Testis (tissue), 3 donors: ENCODE results near the gene TNFSF10. TPM values are rescaled to one million over a fixed set of nuclear protein-coding genes. Genes with fewer than 3 reads are reported as not detected.

ENCODE experiments used
- DNase-seq: peaks from one replicate; pipeline ENCODE4 v3.0.0-alpha.2; 2019
- H3K27ac ChIP-seq, 2 donors: fragments of 200-600 bp; sonication (generic); one replicate each; pipeline ENCODE4 v1.5.1; 2019
- H3K27me3 ChIP-seq: fragments of 200-600 bp; sonication (generic); one replicate; pipeline ENCODE4 v1.5.1; 2019
- H3K36me3 ChIP-seq: fragments of 200-600 bp; sonication (generic); one replicate; pipeline ENCODE4 v1.5.1; 2017; ENCODE audit warnings: low read depth; ENCODE audit errors: missing control alignments
- H3K4me1 ChIP-seq: fragments of 200-600 bp; sonication (generic); one replicate; pipeline ENCODE4 v1.5.1; 2019
- H3K4me3 ChIP-seq, 2 donors: fragments of 200-600 bp; sonication (generic); one replicate each; pipeline ENCODE4 v1.5.1; 2017 to 2019
- H3K9me3 ChIP-seq: fragments of 200-600 bp; sonication (generic); one replicate; pipeline ENCODE4 v1.5.1; 2017
- POLR2A ChIP-seq: fragments of 450-650 bp; IDR thresholded peaks from one replicate; pipeline ENCODE4 v1.6.1; 2017; ENCODE audit warnings: antibody characterized with exemption, mild to moderate bottlenecking, moderate library complexity
- WGBS, 2 donors: methylation state at CpG; one replicate each; pipeline ENCODE4 v1.1.5; 2018; 5-methylcytosine and 5-hydroxymethylcytosine counted together
- intact Hi-C: fragments of 100-400 bp; cut with DNase I; formaldehyde crosslinking; loops from one replicate; pipeline ENCODE4 v1.15.1; 2023; ENCODE audit warnings: low total_unique reads
- polyA plus RNA-seq: library from polyadenylated mRNA; stranded (reverse); fragments of 350-450 nt; fragmentation: Illumina TruSeq; extraction: RNeasy Lipid Tissue Mini Kit (QIAGEN cat#74804); gene quantifications from one replicate; pipeline ENCODE4 v1.2.3, GENCODE V29; 2014; ENCODE audit warnings: low read depth, low replicate concordance; ENCODE audit not compliant: insufficient read depth
- total RNA-seq, 2 donors: library from RNA; depleted of rRNA; stranded (reverse); fragments of >200 nt; gene quantifications; one replicate each; pipeline ENCODE4 v1.2.3, GENCODE V29; 2016
- TF ChIP-seq, protein P1 (sequence below), 3 experiments: fragments of 450-650 bp in 2 of 3; fragments of 200-600 bp in 1 of 3; sonication (generic) in 1 of 3; IDR thresholded peaks; one replicate each; pipeline ENCODE4 v1.5.1; 2016 to 2019; ENCODE audit warnings: antibody characterized with exemption in 3 of 3, mild to moderate bottlenecking in 2 of 3, moderate library complexity in 1 of 3

The TNFSF10 gene
- total and polyA plus RNA-seq, 3 donors from 2014 or later, result 4.3 to 10.0 (median 8.1) TPM

DNA sequence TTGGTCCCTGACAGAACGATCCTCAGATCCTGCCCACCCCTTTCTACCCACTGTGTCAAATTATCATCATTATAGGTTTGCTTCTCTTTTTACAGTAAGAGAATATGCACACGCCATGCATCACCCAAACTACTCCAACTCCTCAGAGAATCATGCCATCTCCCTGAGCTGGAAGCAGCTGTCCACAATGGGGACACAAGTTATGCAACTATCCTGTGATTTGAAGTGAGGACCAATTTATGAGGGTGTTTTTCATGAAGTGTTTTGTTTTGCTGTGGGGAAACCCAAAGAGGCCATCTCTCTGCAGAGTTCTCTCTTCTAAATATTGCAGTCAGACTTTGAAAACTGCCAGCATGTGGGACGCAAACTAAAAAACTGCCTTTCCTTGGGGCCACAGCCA is 35.8 kb upstream of the TNFSF10 start:
- H3K9me3 ChIP-seq, result no peaks in the 10 kb centered on the region
- 87 to 92% methylated on average over 3 of the region's 3 CpGs for WGBS, 2 donors
- H3K36me3 ChIP-seq, result no peaks in the 10 kb centered on the region
- no peak for DNase-seq
- TF ChIP-seq POLR2A, result no peak
- TF ChIP-seq, protein P1, sequence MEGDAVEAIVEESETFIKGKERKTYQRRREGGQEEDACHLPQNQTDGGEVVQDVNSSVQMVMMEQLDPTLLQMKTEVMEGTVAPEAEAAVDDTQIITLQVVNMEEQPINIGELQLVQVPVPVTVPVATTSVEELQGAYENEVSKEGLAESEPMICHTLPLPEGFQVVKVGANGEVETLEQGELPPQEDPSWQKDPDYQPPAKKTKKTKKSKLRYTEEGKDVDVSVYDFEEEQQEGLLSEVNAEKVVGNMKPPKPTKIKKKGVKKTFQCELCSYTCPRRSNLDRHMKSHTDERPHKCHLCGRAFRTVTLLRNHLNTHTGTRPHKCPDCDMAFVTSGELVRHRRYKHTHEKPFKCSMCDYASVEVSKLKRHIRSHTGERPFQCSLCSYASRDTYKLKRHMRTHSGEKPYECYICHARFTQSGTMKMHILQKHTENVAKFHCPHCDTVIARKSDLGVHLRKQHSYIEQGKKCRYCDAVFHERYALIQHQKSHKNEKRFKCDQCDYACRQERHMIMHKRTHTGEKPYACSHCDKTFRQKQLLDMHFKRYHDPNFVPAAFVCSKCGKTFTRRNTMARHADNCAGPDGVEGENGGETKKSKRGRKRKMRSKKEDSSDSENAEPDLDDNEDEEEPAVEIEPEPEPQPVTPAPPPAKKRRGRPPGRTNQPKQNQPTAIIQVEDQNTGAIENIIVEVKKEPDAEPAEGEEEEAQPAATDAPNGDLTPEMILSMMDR (IDR thresholded peaks at IDR 0.05), result no peak
- no peaks in the 10 kb centered on the region for H3K27me3 ChIP-seq
- H3K4me3 ChIP-seq, result no peak overlapping the region
- intact Hi-C loops, result no loop called here
- H3K27ac ChIP-seq, result no peak overlapping the region
- H3K4me1 ChIP-seq, result peaks cover 7% of the 10 kb centered on the region

DNA sequence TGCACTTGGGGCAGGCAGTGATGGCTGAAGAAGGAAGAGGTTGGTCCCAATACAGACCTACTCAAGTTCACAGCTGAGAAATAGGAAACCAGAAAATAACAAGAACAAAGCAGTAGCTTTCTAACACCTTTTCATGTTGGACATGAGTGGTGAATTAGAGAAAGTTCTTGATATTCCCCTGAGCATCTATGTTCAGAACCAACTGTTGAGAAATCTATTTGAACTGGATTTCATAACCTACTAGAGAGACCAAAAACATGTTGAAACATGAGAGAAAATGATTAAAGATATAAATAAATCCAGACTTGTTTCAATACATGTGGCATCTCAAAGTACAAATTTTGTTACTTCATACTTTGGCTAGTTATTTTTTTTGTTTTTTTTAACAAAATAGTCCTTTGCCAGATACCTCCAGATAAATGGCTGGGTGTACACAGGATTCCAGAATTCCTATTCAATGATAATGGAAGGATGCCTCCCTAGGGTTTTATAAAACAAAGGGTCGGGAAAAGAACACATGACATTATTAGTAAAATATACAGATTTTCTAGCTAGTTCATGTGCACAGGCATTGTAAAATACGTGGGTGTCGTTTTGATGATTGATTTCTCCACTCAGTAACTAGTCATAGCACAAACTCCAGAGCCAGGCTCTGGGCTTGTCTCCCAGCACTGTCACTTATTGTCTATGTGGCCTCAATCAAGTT is 34.4 kb upstream of the TNFSF10 start:
- Histone ChIP-seq H3K36me3 (no peaks in the 10 kb centered on the region), H3K9me3 (no peaks in the 10 kb centered on the region), H3K4me1 (peaks cover 7% of the 10 kb centered on the region), H3K27ac (no peak overlapping the region), H3K27me3 (no peaks in the 10 kb centered on the region), H3K4me3 (no peak overlapping the region)
- intact Hi-C loops, result no loop called here
- 47 to 54% methylated on average over 3 of the region's 3 CpGs for WGBS, 2 donors
- TF ChIP-seq, protein P1 (IDR thresholded peaks at IDR 0.05), result no peak
- TF ChIP-seq POLR2A, result no peak
- no peak for DNase-seq

DNA sequence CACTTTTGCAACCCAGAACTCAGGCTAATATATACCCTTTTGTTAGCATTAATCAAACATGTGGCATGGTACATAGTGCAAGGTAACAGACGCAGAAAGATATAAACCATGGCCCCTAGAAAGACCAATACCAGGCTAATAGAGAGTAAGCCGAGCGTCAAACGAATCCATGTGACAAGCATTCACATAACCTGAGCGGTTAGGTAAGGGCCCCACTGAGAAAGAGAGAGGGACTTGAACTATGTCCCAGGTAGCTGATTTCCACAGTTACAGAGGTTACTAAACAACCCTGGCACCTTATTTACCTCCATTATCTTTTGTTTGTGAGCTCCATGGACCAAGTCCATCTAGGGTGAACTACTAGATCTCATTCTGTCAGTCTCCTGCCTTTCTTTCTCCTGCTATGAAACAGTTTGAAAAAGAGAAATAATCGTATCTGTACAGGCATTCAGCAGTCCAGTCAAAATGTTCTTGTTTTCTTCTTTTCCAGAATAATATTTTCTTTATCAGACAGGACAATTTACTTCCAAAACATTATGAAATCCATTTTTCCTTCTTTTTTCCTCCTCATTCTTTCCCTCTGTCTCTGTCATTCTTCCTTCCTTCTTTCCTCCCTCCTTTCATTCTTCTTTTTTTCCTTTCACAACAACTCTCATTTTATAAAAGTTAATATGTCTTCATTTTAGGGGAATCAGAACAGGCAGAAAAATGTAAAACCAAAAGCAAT is 30.5 kb upstream of the TNFSF10 start:
- DNase-seq, result no peak
- no peaks in the 10 kb centered on the region for H3K9me3 ChIP-seq
- H3K36me3 ChIP-seq, result no peaks in the 10 kb centered on the region
- WGBS, 2 donors, result 91 to 92% methylated on average over 6 of the region's 6 CpGs
- H3K27me3 ChIP-seq, result no peaks in the 10 kb centered on the region
- intact Hi-C loops, result no loop called here
- no peak overlapping the region for H3K27ac ChIP-seq
- no peak overlapping the region for H3K4me3 ChIP-seq
- peaks cover 7% of the 10 kb centered on the region for H3K4me1 ChIP-seq
- no peak for TF ChIP-seq POLR2A
- TF ChIP-seq, protein P1 (IDR thresholded peaks at IDR 0.05), result no peak

DNA sequence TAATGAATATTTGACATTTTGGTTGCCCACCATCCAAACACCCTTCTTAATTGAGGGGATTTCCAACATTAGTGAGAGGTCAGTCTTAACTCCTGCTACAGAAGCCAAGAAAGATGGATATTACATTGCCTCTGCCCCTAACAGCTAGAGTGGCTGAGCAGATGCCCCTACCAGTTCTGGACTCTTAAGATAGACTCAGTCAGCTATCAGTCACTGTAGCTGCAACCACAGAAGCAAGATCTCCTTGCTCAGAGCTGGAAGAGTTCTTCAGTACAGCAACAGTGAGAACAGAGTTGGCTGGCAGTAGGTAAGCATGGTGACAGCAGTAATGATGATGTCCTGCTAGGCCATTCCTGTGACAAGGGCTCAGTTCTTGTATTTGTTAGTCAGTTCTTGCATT is 29.4 kb upstream of the TNFSF10 start:
- Histone ChIP-seq H3K9me3 (no peaks in the 10 kb centered on the region), H3K4me1 (peaks cover 7% of the 10 kb centered on the region), H3K36me3 (no peaks in the 10 kb centered on the region), H3K4me3 (no peak overlapping the region), H3K27ac (no peak overlapping the region), H3K27me3 (no peaks in the 10 kb centered on the region)
- intact Hi-C loops, result no loop called here
- TF ChIP-seq, protein P1 (IDR thresholded peaks at IDR 0.05), result no peak
- no peak for TF ChIP-seq POLR2A
- no peak for DNase-seq
